ES-I3 (cell line): ENCODE measurements around the gene LHPP.

Experiments
- H3K36me3 ChIP-seq: 2 replicates; pipeline ENCODE4 v1.6.1; 2013; ENCODE audit warnings: mild to moderate bottlenecking, low read length, control low read depth, moderate library complexity; ENCODE audit not compliant: insufficient read depth
- H3K4me1 ChIP-seq: 2 replicates; pipeline ENCODE4 v1.6.1; 2013; ENCODE audit warnings: mild to moderate bottlenecking, control low read depth, low read length; ENCODE audit not compliant: insufficient read depth
- H3K9ac ChIP-seq: 2 replicates; pipeline ENCODE4 v1.6.1; 2013; ENCODE audit warnings: low read depth, mild to moderate bottlenecking, low read length, moderate library complexity
- H3K9me3 ChIP-seq: 2 replicates; pipeline ENCODE4 v1.6.1; 2013; ENCODE audit warnings: mild to moderate bottlenecking, low read length, moderate library complexity; ENCODE audit not compliant: control insufficient read depth, insufficient read depth

LHPP gene

GRCh38 chr10:124532788-124533187 lies 71.2 kb downstream of the LHPP start:
- Histone ChIP-seq H3K9ac (no peak overlapping the region), H3K9me3 (no peaks in the 10 kb centered on the region), H3K36me3 (no peaks in the 10 kb centered on the region), H3K4me1 (peaks cover 12% of the 10 kb centered on the region; the same call in 1 of the 2 replicates)

- H3K36me3 ChIP-seq, result no peaks in the 10 kb centered on the region
- H3K4me1 ChIP-seq, result peaks cover 12% of the 10 kb centered on the region; the same call in 1 of the 2 replicates
- H3K9ac ChIP-seq, result no peak overlapping the region
- no peaks in the 10 kb centered on the region for H3K9me3 ChIP-seq
These were observed 71.6 kb downstream of the LHPP start for GRCh38 chr10:124533266-124533665.

- Histone ChIP-seq H3K9me3 (no peaks in the 10 kb centered on the region), H3K36me3 (no peaks in the 10 kb centered on the region), H3K4me1 (peaks cover 12% of the 10 kb centered on the region; the same call in 1 of the 2 replicates), H3K9ac (no peak overlapping the region)
These were observed 72.7 kb downstream of the LHPP start for GRCh38 chr10:124534231-124534798.

GRCh38 chr10:124534826-124535601 lies 73.4 kb downstream of the LHPP start:
- Histone ChIP-seq H3K36me3 (no peaks in the 10 kb centered on the region), H3K9ac (no peak overlapping the region), H3K4me1 (peaks cover 12% of the 10 kb centered on the region; the same call in 1 of the 2 replicates), H3K9me3 (no peaks in the 10 kb centered on the region)

- Histone ChIP-seq H3K9me3 (no peaks in the 10 kb centered on the region), H3K4me1 (peaks cover 12% of the 10 kb centered on the region; the same call in 1 of the 2 replicates), H3K9ac (no peak overlapping the region), H3K36me3 (no peaks in the 10 kb centered on the region)
These were observed 74.3 kb downstream of the LHPP start for GRCh38 chr10:124535731-124536495.

- Histone ChIP-seq H3K9me3 (no peaks in the 10 kb centered on the region), H3K4me1 (peaks cover 12% of the 10 kb centered on the region; the same call in 1 of the 2 replicates), H3K36me3 (no peaks in the 10 kb centered on the region), H3K9ac (no peak overlapping the region)
These were observed 75.0 kb downstream of the LHPP start for GRCh38 chr10:124536496-124537050.

- Histone ChIP-seq H3K9ac (no peak overlapping the region), H3K4me1 (peaks cover 12% of the 10 kb centered on the region; the same call in 1 of the 2 replicates), H3K36me3 (no peaks in the 10 kb centered on the region)
These were observed 75.6 kb downstream of the LHPP start for GRCh38 chr10:124537166-124537725.

GRCh38 chr10:124537891-124538290 lies 76.3 kb downstream of the LHPP start:
- peaks cover 12% of the 10 kb centered on the region; the same call in 1 of the 2 replicates for H3K4me1 ChIP-seq
- H3K36me3 ChIP-seq, result no peaks in the 10 kb centered on the region
- H3K9ac ChIP-seq, result no peak overlapping the region
- H3K9me3 ChIP-seq, result no peaks in the 10 kb centered on the region

More at GRCh38 chr10:124537166-124537725, 75.6 kb downstream of the LHPP start:
- no peaks in the 10 kb centered on the region for H3K9me3 ChIP-seq

- Histone ChIP-seq H3K9me3 (no peaks in the 10 kb centered on the region), H3K36me3 (no peaks in the 10 kb centered on the region), H3K9ac (no peak overlapping the region), H3K4me1 (peaks cover 12% of the 10 kb centered on the region; the same call in 1 of the 2 replicates)
These were observed 77.1 kb downstream of the LHPP start for GRCh38 chr10:124538706-124539105.

GRCh38 chr10:124539935-124540641 lies 78.5 kb downstream of the LHPP start:
- H3K9ac ChIP-seq, result no peak overlapping the region
- H3K4me1 ChIP-seq, result peaks cover 12% of the 10 kb centered on the region; the same call in 1 of the 2 replicates
- H3K36me3 ChIP-seq, result no peaks in the 10 kb centered on the region
- no peaks in the 10 kb centered on the region for H3K9me3 ChIP-seq

GRCh38 chr10:124541076-124541903 lies 79.7 kb downstream of the LHPP start:
- Histone ChIP-seq H3K9ac (no peak overlapping the region), H3K4me1 (peaks cover 3% of the 10 kb centered on the region; the same call in 1 of the 2 replicates), H3K9me3 (no peaks in the 10 kb centered on the region)

GRCh38 chr10:124542336-124542735 lies 80.7 kb downstream of the LHPP start:
- Histone ChIP-seq H3K36me3 (no peaks in the 10 kb centered on the region), H3K4me1 (no peaks in the 10 kb centered on the region), H3K9ac (no peak overlapping the region), H3K9me3 (no peaks in the 10 kb centered on the region)

More at GRCh38 chr10:124541076-124541903, 79.7 kb downstream of the LHPP start:
- no peaks in the 10 kb centered on the region for H3K36me3 ChIP-seq

GRCh38 chr10:124543146-124543545 lies 81.5 kb downstream of the LHPP start:
- H3K4me1 ChIP-seq, result no peaks in the 10 kb centered on the region
- no peaks in the 10 kb centered on the region for H3K36me3 ChIP-seq
- H3K9ac ChIP-seq, result no peak overlapping the region
- no peaks in the 10 kb centered on the region for H3K9me3 ChIP-seq
